Erythroblast (primary cell): ENCODE measurements around the gene LRRN3.

ENCODE experiments used
- DNase-seq, 2 experiments: peaks; one replicate each; lab custom pipeline; 2025; lab: John Stamatoyannopoulos, UW
- GATA1 ChIP-seq: IDR thresholded peaks from 2 replicates; pipeline ENCODE4 v1.6.1; 2011; ENCODE audit warnings: low read depth, mild to moderate bottlenecking, control low read depth, low read length, moderate library complexity
- POLR2A ChIP-seq: IDR thresholded peaks from 2 replicates; pipeline ENCODE4 v1.6.1; 2011; ENCODE audit warnings: mild to moderate bottlenecking, low read length

LRRN3 gene

GRCh38 chr7:111089822-111090426, 1.0 kb upstream of the LRRN3 start:
- TF ChIP-seq POLR2A (no peak), GATA1 (no peak)
- peak; percentile 51 to 65 for DNase-seq

GRCh38 chr7:111091593-111092358, 849 bp downstream of the LRRN3 start:
- TF ChIP-seq POLR2A (no peak), GATA1 (no peak)

GRCh38 chr7:111092406-111093236, 1.7 kb downstream of the LRRN3 start:
- TF ChIP-seq POLR2A (no peak), GATA1 (no peak)
- no peak for DNase-seq

More at GRCh38 chr7:111091593-111092358, 849 bp downstream of the LRRN3 start:
- DNase-seq, result no peak

GRCh38 chr7:111093496-111093895, 2.6 kb downstream of the LRRN3 start:
- TF ChIP-seq POLR2A (no peak), GATA1 (no peak)
- no peak for DNase-seq

GRCh38 chr7:111094419-111094818, 3.5 kb downstream of the LRRN3 start:
- DNase-seq, result no peak
- TF ChIP-seq GATA1 (no peak), POLR2A (no peak)

- no peak for DNase-seq
- TF ChIP-seq POLR2A (no peak), GATA1 (no peak)
Measured at GRCh38 chr7:111096997-111097396, 6.1 kb downstream of the LRRN3 start.

GRCh38 chr7:111098011-111098925, 7.3 kb downstream of the LRRN3 start:
- TF ChIP-seq GATA1, result no peak
- TF ChIP-seq POLR2A, result no peak
- DNase-seq, result peak; percentile 32 to 49

- DNase-seq, result no peak
- no peak for TF ChIP-seq POLR2A
- TF ChIP-seq GATA1, result no peak
Measured at GRCh38 chr7:111098926-111099250, 8.0 kb downstream of the LRRN3 start.

- TF ChIP-seq GATA1, result no peak
- TF ChIP-seq POLR2A, result no peak
- DNase-seq, result no peak
Measured at GRCh38 chr7:111101856-111102646, 11.1 kb downstream of the LRRN3 start.

- TF ChIP-seq GATA1 (no peak), POLR2A (no peak)
Measured at GRCh38 chr7:111103136-111103535, 12.2 kb downstream of the LRRN3 start.

GRCh38 chr7:111103678-111104274, 12.8 kb downstream of the LRRN3 start:
- TF ChIP-seq GATA1, result no peak
- no peak for TF ChIP-seq POLR2A

More at GRCh38 chr7:111103136-111103535, 12.2 kb downstream of the LRRN3 start:
- DNase-seq, result no peak

GRCh38 chr7:111104710-111105109, 13.8 kb downstream of the LRRN3 start:
- no peak for TF ChIP-seq POLR2A
- no peak for TF ChIP-seq GATA1
- DNase-seq, result no peak

More at GRCh38 chr7:111103678-111104274, 12.8 kb downstream of the LRRN3 start:
- DNase-seq, result no peak
